HCT116 (cell line): Measurements from ENCODE around the gene RPL19. TPM values are rescaled to one million over a fixed set of nuclear protein-coding genes. Genes with fewer than 3 reads are reported as not detected.

Experiments
- ATAC-seq: fragments of 200-7000 bp; cut with Tn5 transposase; 2 replicates; pipeline ENCODE4 v1.9.1; 2020; ENCODE audit warnings: mild to moderate bottlenecking, moderate library complexity
- BruUV-seq: library from RNA; stranded (reverse); fragments of 400-500 nt; replicated peaks from 2 replicates; lab custom pipeline; 2021; lab: Mats Ljungman, UMichigan
- CTCF ChIA-PET: fragments of 300-600 bp; sonication (Branson Sonifier 250); formaldehyde crosslinking; loops from one replicate; lab custom pipeline; 2021; ENCODE audit warnings: antibody characterized with exemption; lab: Charles Lee
- POLR2A ChIA-PET: fragments of 300-600, 350-600 bp; sonication (Branson Sonifier 250); formaldehyde crosslinking; loops from one replicate; lab custom pipeline; 2021; ENCODE audit warnings: antibody characterized with exemption; lab: Charles Lee
- RAD21 ChIA-PET, 2 experiments: fragments of 300-600 bp; sonication (Branson Sonifier 250); formaldehyde crosslinking; loops; one replicate each; lab custom pipeline; 2023; ENCODE audit warnings: low total read pairs in 2 of 2; ENCODE audit not compliant: uncharacterized antibody in 2 of 2, unreplicated experiment in 2 of 2, low non-redundant PET in 1 of 2; lab: Charles Lee
- DNase-seq: peaks from one replicate; pipeline ENCODE4 v3.0.0-alpha.2; 2010; ENCODE audit warnings: low read depth, low spot score
- H2AFZ ChIP-seq: fragments of 200-600 bp; shearing (Covaris generic), sonication (generic); 2 replicates; pipeline ENCODE4 v1.6.1; 2017; ENCODE audit warnings: low read depth, mixed run types, mixed read lengths, antibody characterized with exemption, low read length; ENCODE audit not compliant: poor library complexity, severe bottlenecking
- H3K27ac ChIP-seq: 2 replicates; pipeline ENCODE4 v1.5.1; 2012; ENCODE audit warnings: low read depth, low read length
- H3K27me3 ChIP-seq: fragments of 200-600 bp; sonication (generic); 2 replicates; pipeline ENCODE4 v1.6.1; 2016; ENCODE audit warnings: mixed run types, low read length, mixed read lengths; ENCODE audit not compliant: insufficient read depth
- H3K36me3 ChIP-seq, 2 experiments: fragments of 200-500 bp in 1 of 2; fragments of 200-600 bp in 1 of 2; sonication (Bioruptor generic) in 1 of 2; sonication (generic) in 1 of 2; 2 replicates each; pipeline versions ENCODE4 v1.5.1 to v1.6.1; 2014 to 2016; ENCODE audit warnings: low read length in 2 of 2, inconsistent platforms in 1 of 2, mixed read lengths in 1 of 2, mixed run types in 1 of 2; ENCODE audit not compliant: insufficient read depth in 2 of 2, control insufficient read depth in 1 of 2
- H3K4me1 ChIP-seq, 2 experiments: fragments of 200-600 bp in 1 of 2; sonication (generic) in 1 of 2; 2 replicates each; pipeline versions ENCODE4 v1.5.1 to v1.6.1; 2012 to 2017; ENCODE audit warnings: low read length in 2 of 2, inconsistent platforms in 1 of 2, mild to moderate bottlenecking in 1 of 2, mixed read lengths in 1 of 2, mixed run types in 1 of 2, moderate library complexity in 1 of 2; ENCODE audit not compliant: insufficient read depth in 2 of 2, control insufficient read depth in 1 of 2
- H3K4me2 ChIP-seq: fragments of 200-600 bp; sonication (generic); 2 replicates; pipeline ENCODE4 v1.6.1; 2017; ENCODE audit warnings: mixed run types, low read length, mixed read lengths
- H3K4me3 ChIP-seq, 2 experiments: fragments of 200-600 bp in 1 of 2; sonication (generic) in 1 of 2; replicated peaks in 1 of 2; 2 replicates each; pipeline ENCODE4 v1.5.1; 2011 to 2016; ENCODE audit warnings: low read length in 2 of 2, control low read depth in 1 of 2, low read depth in 1 of 2, mild to moderate bottlenecking in 1 of 2, mixed read lengths in 1 of 2, mixed run types in 1 of 2
- H3K79me2 ChIP-seq: fragments of 200-600 bp; sonication (generic); 2 replicates; pipeline ENCODE4 v1.6.1; 2017; ENCODE audit warnings: mild to moderate bottlenecking, mixed run types, low read length, moderate library complexity, mixed read lengths; ENCODE audit not compliant: insufficient read depth
- H3K9ac ChIP-seq: fragments of 200-600 bp; sonication (generic); 2 replicates; pipeline ENCODE4 v1.6.1; 2016; ENCODE audit warnings: low read length, mixed read lengths
- H3K9me2 ChIP-seq: fragments of 200-600 bp; sonication (generic), shearing (Covaris generic); 2 replicates; pipeline ENCODE4 v1.6.1; 2017; ENCODE audit warnings: mixed run types, mild to moderate bottlenecking, moderate library complexity; ENCODE audit not compliant: insufficient read depth
- H3K9me3 ChIP-seq, 2 experiments: fragments of 200-500 bp in 1 of 2; fragments of 200-600 bp in 1 of 2; sonication (Bioruptor generic) in 1 of 2; sonication (generic) in 1 of 2; 2 replicates each; pipeline ENCODE4 v1.6.1; 2014 to 2017; ENCODE audit warnings: low read length in 2 of 2, mixed read lengths in 2 of 2, inconsistent platforms in 1 of 2, low read depth in 1 of 2, mild to moderate bottlenecking in 1 of 2, mixed run types in 1 of 2, moderate library complexity in 1 of 2; ENCODE audit not compliant: control insufficient read depth in 1 of 2, insufficient read depth in 1 of 2
- H4K20me1 ChIP-seq: fragments of 200-600 bp; sonication (generic), shearing (Covaris generic); 2 replicates; pipeline ENCODE4 v1.6.1; 2017; ENCODE audit warnings: mixed run types, mild to moderate bottlenecking, moderate library complexity; ENCODE audit not compliant: insufficient read depth
- CEBPB ChIP-seq: IDR thresholded peaks from 2 replicates; pipeline ENCODE4 v1.6.1; 2012; ENCODE audit warnings: low read depth
- CTCF ChIP-seq, 3 experiments: fragments of 200-600 bp in 1 of 3; sonication (generic) in 1 of 3; IDR thresholded peaks in 2 of 3; conservative IDR thresholded peaks in 1 of 3; 2 replicates each; pipeline ENCODE4 v1.5.1; 2012 to 2017; ENCODE audit warnings: low read depth in 2 of 3, low read length in 2 of 3, antibody characterized with exemption in 1 of 3, borderline replicate concordance in 1 of 3, control low read depth in 1 of 3, mild to moderate bottlenecking in 1 of 3, mixed read lengths in 1 of 3, mixed run types in 1 of 3, moderate library complexity in 1 of 3; ENCODE audit not compliant: insufficient read depth in 1 of 3
- ELF1 ChIP-seq: IDR thresholded peaks from 2 replicates; pipeline ENCODE4 v1.6.1; 2012; ENCODE audit warnings: low read depth, borderline replicate concordance
- JUND ChIP-seq: IDR thresholded peaks from 2 replicates; pipeline ENCODE4 v1.6.1; 2012
- POLR2A ChIP-seq: IDR thresholded peaks from 2 replicates; pipeline ENCODE4 v1.7.0; 2011; ENCODE audit warnings: borderline replicate concordance; ENCODE audit not compliant: insufficient read depth, insufficient read length; ENCODE audit errors: extremely low read depth
- POLR2AphosphoS5 ChIP-seq: IDR thresholded peaks from 2 replicates; pipeline ENCODE4 v1.6.1; 2011; ENCODE audit warnings: mild to moderate bottlenecking, low read depth, low read length, moderate library complexity
- RAD21 ChIP-seq: IDR thresholded peaks from 2 replicates; pipeline ENCODE4 v1.6.1; 2012; ENCODE audit warnings: low read depth, mild to moderate bottlenecking
- REST ChIP-seq: IDR thresholded peaks from 2 replicates; pipeline ENCODE4 v1.6.1; 2012; ENCODE audit warnings: low read depth
- TCF7L2 ChIP-seq: IDR thresholded peaks from 2 replicates; pipeline ENCODE4 v1.7.0; 2011; ENCODE audit warnings: borderline replicate concordance, inconsistent platforms; ENCODE audit not compliant: insufficient read depth, insufficient read length; ENCODE audit errors: extremely low read depth
- ZNF274 ChIP-seq: fragments of 200-500 bp; sonication (Bioruptor generic); IDR thresholded peaks from 2 replicates; pipeline ENCODE4 v1.6.1; 2014; ENCODE audit warnings: mild to moderate bottlenecking, low read depth, low read length, inconsistent platforms
- intact Hi-C: fragments of 100-400 bp; cut with micrococcal nuclease; formaldehyde crosslinking; loops from 2 replicates; pipeline ENCODE4 v1.10.0; 2022
- total RNA-seq: library from RNA; stranded (reverse); gene quantifications from one replicate; pipeline ENCODE4 v1.2.1, GENCODE V29; 2021; ENCODE audit not compliant: unreplicated experiment

RPL19 gene
- total RNA-seq, 1 experiment from 2014 or later: 2,276 TPM

- H3K27me3 ChIP-seq: no peaks in the 10 kb centered on the region
- H2AFZ ChIP-seq: no peak overlapping the region
- ChIA-PET RAD21 (no interaction called here), POLR2A (interaction anchor here (1.1 kb wide), 1 partner anchor 39 kb away, joined by 7 read pairs; the partner anchor contains the start of gene CACNB1), CTCF (interaction anchor here (0.7 to 1.8 kb wide), 3 partner anchors 16 to 86 kb away, joined by 3 read pairs; no protein-coding TSS in a partner anchor)
- no peaks in the 10 kb centered on the region for H3K36me3 ChIP-seq
- peaks cover 0 to 6% of the 10 kb centered on the region in 2 experiments; a peak in 1 of 4 replicates for H3K4me1 ChIP-seq
- no peak overlapping the region for H3K4me3 ChIP-seq
- H3K4me2 ChIP-seq: no peak overlapping the region
- H3K27ac ChIP-seq: no peak overlapping the region
- no peaks in the 10 kb centered on the region for H3K79me2 ChIP-seq
- H3K9ac ChIP-seq: no peak overlapping the region
- TF ChIP-seq RAD21 (no peak), CEBPB (no peak), REST (no peak), ZNF274 (no peak), TCF7L2 (no peak), CTCF (IDR thresholded peaks at IDR 0.05 in 2 of 3, conservative IDR thresholded peaks at IDR 0.05 in 1 of 3; ENCODE audit: borderline replicate concordance in 1 of 3, insufficient read depth in 1 of 3, low read depth in 2 of 3, low read length in 2 of 3) (no peak), ELF1 (no peak), POLR2AphosphoS5 (no peak), JUND (no peak), POLR2A (no peak)
- no peak for ATAC-seq
- intact Hi-C loops: loop anchor here (10.0 kb wide), 1 partner anchor 424 kb away; the partner anchor contains the start of gene CISD3
- no TSS peak for BruUV-seq
- no peaks in the 10 kb centered on the region for H3K9me3 ChIP-seq
- H3K9me2 ChIP-seq: no peaks in the 10 kb centered on the region
- no peak for DNase-seq
- H4K20me1 ChIP-seq: no peaks in the 10 kb centered on the region
Measured at GRCh38 chr17:39158623-39159022, 41.5 kb upstream of the RPL19 start.
